Activated CD4-positive, alpha-beta T cell treated with anti-CD3 and anti-CD28 coated beads for 4 hours (primary cell): ENCODE results near the gene RPS6KA5.
A peak's percentile ranks its signal among the peaks of the same experiment; 100 is the strongest.
"Not testable (repeated sequence)": the region's sequence is repeated elsewhere in the genome, so short reads cannot be mapped to it uniquely, and the experiment has no call there.

ENCODE experiments used
- DNase-seq, 2 donors: peaks; one replicate each; pipeline ENCODE4 v3.0.0-alpha.2; 2020

The RPS6KA5 gene

GRCh38 chr14:91065266-91065665 lies 4.8 kb upstream of the RPS6KA5 start:
- DNase-seq = no peak

DNA sequence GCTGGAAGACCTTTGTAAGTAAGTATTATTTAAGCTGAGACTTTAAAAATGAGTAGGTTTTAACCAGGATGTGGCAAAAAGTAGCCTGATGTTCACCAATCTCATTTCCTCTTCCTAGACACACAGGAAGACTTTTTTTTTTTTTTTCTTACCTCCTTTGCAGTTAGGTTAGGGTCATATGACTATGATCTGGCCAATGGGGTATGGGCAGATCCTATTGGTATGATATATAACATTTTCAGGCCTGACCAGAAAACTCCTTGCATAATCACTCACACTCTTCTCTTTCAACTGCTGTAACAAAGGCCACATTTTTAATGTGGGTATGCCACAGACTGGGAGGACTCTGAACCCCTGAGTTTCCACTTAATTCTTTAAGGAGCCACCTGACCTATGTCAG lies 2.7 kb upstream of the RPS6KA5 start:
- no peak for DNase-seq

DNA sequence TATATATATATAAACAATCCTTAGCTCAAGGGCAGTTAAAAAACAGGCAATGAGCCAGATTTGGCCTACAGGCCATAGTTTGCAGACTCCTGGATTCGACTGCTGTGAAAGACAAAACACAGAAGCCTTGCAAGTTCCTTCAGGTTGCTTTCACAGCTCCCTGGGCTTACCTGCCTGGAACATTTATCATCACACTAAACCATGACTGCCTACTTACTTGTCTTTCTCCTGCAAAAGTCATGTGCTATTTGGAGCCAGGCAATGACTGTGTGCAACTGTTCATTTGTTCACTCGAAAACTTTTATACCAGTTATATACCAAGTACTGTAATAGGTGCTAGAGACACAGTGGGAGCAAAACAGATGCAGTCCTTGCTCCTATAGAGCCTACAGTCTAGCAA lies 2.2 kb upstream of the RPS6KA5 start:
- DNase-seq = no peak

DNA sequence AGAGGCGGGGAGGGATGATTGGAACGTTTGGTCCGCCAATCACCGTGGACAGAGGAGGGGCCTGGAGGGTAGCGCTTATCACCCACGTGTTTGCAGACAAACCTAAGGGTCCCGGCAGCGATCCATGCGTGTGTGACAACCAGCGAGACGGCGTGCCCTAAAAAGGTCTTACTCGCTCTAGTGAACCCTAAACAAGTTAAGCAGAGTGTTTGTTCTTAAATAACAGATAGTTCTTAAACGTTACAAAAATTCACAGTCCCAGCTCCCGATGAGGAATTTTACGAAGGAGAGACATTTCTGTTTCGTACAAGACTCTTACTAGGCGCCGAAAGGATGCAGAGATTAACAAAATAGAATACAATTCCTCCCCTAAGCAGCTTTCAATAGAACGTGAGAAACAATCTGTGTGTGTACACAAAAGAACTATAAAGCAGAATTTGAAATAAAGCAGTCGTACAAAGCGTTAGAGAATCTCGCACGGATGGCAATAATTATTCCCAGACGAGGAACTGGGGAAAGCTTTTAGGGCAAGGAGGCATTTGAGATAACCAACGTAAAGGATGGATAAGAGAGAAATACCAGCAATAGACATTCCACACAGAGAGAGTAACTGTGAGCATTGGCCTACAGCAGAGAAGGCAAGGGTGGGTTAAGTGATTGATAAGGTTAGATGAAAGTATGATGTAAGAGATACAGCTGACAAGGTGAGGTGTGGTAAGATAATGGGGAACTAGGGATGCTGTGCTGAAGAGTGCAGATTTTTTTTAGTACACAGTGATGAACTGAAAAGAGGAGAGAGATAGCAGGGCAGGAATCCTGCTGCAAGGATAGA lies 831 bp upstream of the RPS6KA5 start:
- DNase-seq = no peak

DNA sequence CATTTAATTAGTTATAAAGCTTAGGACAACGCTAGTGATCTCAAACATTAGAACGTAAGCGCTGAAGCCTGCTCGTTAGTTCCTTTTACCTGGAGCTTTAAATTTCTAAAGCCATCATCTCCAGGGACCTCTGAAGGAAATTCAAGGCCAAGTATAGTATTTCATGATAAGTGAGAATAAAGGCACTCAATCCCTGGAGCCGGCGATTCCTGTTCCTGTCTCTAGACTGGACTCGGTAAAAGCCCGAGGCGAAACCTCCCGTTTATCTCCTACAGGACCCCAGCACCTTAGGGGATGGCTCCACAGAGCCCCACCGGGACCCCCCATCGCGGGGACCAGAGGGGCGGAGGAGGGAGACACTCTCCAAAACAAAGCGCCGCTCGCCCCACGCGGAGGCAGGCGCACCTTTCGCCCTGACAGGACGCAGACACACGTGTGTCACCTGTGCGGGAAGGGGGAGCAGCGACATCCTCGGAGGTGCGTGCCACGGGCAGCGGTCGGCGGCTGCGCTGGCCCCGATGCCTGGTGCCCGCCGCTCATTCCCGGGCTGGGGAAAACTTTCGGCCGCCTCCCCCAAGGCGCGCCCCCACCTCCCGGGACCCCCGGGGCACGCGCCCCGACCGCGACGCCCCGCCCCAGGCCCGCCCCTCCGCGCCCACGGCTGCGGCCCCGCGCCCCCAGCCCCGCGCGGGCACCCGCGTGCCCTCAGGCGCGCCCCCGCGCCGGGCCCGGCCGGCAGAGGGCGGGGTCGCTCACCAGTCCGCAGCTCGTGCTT lies 678 bp downstream of the RPS6KA5 start:
- DNase-seq = peak; percentile 57 to 63

GRCh38 chr14:91058042-91058581 lies 2.3 kb downstream of the RPS6KA5 start:
- no peak for DNase-seq

DNA sequence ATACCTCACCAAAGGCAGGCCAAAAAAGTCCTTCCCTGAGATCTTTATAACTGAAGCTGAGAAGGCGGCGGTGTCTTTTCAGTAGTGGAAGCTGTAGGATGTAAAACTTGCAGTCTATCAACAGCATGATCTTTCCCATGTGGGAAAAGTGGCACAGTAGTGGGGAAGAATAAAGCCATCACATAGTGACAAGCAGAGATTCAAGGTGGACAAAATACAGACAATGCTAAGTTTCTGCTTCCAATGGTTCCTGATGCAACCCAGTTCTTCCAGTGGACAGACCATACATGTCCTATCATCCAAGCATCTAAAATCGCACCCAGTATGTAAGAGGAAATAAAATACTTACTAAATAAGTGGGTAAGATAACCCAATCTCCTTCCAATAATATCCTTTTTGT lies 4.1 kb downstream of the RPS6KA5 start:
- no peak for DNase-seq

DNA sequence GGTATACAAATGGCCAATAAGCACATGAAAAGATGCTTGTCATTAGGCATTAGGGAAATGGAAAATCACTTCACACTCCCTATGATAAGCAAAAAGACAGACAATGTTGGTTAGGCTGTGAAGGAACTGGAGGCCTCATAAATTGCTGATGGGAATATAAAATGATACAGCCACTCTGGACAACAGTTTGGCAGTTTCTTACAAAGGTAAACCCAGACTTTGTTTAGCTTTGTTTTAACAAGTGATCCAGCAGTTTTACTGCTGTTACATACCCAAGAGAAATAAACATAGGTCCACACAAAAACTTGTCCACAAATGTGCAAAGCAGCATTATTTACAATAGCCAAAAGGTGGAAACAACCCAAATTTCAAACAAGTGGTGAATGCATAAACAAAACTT lies 5.4 kb downstream of the RPS6KA5 start:
- no peak for DNase-seq

DNA sequence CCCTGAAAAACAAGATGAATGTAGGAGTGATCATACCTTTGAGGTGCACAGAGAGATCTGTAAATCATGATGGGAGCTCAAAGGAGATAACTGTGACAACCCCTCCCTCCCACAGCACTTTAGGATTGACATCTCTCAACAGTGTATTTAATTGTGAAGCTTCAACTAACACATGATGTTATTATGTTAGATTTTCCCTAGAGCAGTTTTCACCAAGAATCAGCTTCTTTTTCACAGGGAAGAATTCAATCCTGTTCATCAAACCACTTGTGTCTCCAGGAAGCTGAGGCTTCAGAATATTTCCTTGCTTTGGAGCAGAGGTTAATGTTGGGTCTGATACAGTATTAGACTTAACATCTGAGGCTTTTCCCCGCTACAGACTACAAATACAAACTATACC lies 11.8 kb downstream of the RPS6KA5 start:
- DNase-seq = no peak

GRCh38 chr14:91048265-91048664 lies 12.2 kb downstream of the RPS6KA5 start:
- DNase-seq = no peak

GRCh38 chr14:91047174-91047753 lies 13.2 kb downstream of the RPS6KA5 start:
- no peak for DNase-seq

DNA sequence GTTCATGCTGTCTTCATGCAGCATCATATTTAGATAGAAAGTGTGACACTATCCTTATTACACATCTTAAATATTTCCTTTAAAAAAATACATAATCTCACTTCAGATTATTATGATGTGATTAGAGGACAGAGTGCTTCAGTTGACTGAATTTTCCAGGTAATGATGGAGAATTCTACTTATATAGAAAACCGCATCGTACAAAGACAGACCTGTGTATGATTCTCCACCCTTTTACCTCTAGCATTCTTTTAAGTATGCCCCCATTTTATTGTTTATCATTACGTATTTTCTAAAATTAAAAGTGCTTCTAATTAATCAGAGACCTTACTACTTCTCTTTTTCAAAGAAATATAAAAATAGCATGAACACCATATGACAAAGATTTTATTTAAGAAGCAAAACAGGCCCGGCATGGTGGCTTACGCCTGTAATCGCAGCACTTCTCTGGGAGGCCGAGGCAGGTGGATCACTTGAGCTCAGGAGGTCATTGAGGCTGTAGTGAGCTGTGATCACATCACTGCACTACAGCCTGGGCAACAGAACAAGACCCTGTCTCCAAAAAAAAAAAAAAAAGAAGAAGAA lies 13.9 kb downstream of the RPS6KA5 start:
- DNase-seq = no peak

- no peak for DNase-seq
Observed at GRCh38 chr14:91041450-91041849, 19.0 kb downstream of the RPS6KA5 start.

- no peak for DNase-seq
Observed at GRCh38 chr14:91040545-91040944, 19.9 kb downstream of the RPS6KA5 start.

GRCh38 chr14:91038439-91038838 lies 22.0 kb downstream of the RPS6KA5 start:
- no peak for DNase-seq

DNA sequence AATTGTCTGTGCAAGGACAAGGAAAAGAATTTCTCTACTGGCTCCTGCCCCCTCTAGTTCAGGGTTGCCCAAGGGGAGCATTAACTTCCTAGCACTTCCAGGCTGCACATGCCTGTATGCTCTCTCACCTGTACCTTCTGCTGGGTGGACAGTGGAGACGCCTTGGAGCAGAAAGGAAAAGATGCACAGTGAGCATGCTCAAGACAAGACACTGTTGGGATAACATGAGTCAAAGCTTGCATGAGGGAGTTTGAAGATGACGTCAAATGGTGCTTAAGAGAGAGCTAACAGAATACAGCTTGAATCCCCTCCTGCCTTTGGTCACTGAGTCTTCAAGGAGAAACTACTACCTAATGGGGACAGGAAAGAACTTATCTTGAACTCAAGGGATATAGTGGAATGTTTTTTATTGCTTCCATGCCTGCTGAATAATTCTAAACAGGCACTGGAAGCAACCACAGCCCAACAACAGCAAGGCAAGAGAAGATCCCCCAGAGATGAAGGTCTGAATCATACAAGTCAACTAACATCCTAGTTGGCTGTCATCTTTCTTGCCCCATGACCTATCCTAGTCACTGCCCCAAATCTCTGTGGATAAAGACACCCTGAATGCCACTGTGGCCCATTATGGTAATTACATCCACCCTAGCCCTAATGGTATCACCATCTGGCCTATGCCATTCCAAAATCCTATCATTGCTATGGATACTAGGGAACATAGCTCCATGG lies 23.5 kb downstream of the RPS6KA5 start:
- no peak for DNase-seq

- no peak for DNase-seq
Observed at GRCh38 chr14:91035855-91036254, 24.6 kb downstream of the RPS6KA5 start.

- DNase-seq = not testable (repeated sequence)
Observed at GRCh38 chr14:91034379-91034778, 26.1 kb downstream of the RPS6KA5 start.

GRCh38 chr14:91032248-91032647 lies 28.2 kb downstream of the RPS6KA5 start:
- DNase-seq = no peak

DNA sequence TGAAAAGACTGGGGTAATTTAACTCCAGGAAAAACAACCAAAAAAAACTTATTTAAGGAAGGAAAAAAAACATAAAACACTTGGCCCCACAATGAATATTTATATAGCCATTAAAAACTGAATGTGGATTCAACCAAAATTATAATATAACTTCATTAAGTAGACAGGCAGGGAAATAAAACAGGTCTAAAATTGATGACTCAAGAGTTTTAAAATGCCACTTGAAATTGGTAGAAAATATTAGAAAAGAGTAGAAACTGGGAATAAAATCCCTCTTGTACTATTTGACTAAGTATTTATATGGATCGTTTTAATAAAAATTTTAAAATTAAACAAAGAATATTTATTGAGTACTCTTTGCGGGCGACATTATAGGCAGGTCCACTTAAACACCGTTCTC lies 28.8 kb downstream of the RPS6KA5 start:
- DNase-seq = no peak

DNA sequence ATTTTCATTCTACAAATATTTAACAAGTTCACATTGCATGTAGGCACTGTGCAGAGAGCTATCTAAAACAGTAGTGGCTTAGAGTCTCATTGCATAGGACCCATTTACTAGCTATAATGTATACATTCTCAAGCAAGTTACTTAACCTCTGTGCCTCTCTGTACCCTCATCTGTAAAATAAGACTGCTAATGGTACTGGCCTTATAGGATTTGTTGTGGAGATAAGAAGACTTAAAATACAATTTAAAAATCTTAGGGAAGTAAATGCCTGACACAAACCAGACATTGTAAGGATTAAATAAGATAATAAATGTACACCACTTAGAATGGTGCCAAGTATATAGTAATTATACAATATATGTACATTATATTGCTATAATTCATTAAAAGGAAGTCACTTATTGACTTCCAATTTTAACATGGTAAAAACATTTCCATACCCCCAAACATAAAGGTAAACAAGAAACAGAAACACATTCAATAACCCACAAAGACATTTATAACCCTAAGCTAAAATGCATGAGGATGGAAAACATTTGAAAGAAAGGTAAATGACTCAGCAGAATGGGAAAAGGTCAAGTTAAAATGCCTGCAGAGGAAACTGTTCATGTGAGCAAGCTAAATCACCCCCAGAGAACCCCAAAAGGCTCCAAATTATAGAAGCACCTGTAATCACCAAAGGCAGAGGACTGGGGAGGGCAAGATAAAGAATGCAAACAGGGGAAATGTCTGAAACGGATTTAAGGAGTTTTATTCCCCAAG lies 30.8 kb downstream of the RPS6KA5 start:
- DNase-seq = no peak

DNA sequence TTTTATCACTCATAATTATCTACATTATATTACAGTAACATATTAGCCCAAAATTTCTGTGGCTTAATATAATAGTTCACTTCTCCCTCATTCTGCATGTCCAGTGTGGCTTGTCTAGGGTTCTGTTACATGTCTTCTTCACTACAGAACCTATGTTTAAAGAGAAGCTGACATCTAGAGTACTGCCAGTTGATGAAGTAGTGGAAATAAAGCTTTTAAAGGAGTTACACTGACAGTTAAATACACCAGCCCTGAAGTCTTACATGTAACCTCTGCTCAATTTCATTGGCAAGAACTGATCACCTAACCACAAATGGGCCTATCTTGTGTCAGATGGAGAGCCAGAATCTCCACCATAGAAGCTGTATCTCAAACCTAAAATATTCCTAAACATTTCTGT lies 32.9 kb downstream of the RPS6KA5 start:
- DNase-seq = no peak
